Activated naive CD4-positive, alpha-beta T cell (primary cell): ENCODE data around the gene ZFHX3.

Source experiments
- DNase-seq, 4 experiments: peaks; one replicate each; lab custom pipeline; 2025; lab: John Stamatoyannopoulos, UW

ZFHX3 gene

GRCh38 chr16:72928090-72928981, 119.6 kb downstream of the ZFHX3 start:
- DNase-seq: no peak

- DNase-seq: no peak
Observed at GRCh38 chr16:72927199-72928089, 120.5 kb downstream of the ZFHX3 start.

DNA sequence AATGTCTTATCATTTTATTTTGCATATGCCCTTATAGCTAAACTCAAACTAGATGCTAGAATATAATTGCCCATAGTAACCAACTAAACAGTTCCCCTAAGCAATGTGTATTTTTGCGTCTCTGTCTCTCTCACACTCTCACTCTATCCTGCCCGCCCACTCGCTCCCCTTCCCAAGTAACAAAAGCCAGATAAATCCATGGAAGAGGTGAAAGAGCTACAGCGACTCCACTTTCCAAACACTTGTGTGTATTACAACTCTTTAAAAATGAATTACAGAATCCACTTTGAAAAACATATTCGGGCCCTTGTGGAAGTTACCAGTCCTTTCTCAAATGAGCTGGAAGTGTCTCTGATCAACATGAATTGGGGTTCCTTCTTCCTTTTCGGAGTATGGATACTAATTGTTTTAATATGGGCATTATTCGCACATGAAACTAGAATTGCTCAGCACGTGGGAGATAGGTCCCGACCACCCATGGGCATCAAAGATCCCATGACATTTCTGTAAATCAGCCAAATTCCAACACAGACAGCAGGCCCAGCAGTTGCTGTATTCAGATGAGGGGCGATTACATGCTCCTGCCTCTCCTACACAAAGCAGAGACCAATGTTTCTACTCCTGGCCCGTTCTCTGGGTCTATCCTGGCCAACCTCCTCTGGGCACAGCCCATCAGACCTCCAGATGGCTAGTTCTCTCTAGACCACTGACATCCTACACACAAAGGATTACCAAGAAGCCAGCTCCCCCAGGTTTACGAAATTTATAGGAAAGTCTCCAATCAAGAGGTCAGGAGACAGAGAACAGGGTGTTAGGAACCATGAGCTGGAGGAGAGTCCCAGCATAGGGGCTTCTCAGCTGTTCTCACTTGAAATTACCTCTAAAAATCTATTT, 121.5 kb downstream of the ZFHX3 start:
- DNase-seq: no peak

DNA sequence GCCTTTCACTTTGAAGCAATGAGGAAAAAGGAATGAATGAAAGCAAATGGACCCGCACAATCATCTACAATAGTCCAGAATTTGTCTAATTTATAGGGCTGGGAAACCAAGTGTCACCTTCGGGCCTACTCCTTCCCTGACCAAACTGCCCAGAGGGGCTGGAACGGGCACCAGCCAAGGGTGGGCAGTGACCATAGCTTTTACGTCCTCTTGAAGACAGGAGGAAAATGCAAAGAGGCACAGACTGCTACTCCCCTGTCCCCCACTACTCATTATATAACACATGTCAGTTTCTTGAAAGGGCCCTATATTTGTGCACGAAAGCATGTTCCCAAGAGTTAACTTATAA, 122.3 kb downstream of the ZFHX3 start:
- DNase-seq: no peak

DNA sequence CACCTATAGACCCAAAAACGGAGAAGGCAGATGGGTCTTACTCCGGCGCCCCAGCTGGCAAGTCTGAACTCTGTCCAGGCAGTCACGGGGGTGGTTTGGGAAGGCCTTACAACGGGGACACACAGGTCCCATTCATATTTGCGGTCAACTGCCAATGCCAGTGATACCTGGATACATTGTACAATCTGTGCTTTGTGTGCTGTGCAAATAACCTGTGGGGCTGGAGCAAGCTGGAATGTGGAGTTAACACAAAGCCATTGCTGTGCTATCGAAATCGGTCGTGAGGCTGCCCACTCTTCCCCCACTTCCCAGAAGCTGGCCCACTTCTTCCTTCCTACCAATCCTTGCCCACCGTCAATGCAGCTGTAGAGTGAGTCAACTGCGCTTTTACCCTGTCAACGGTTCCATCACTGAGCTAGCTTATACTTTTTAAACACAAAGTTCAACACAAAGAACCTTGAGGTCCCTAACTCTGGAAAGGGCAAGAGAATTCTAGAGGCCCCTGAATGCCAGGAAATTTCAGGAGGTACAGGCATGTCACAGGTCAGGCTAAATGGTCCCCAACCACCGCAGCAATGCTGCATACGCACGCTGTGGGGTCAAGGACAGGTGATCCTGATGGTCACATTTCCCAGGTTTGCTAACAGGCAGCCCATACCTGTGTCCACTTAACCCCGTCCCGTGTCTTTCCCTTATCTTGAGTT, 122.8 kb downstream of the ZFHX3 start:
- no peak for DNase-seq

GRCh38 chr16:72924537-72924926, 123.4 kb downstream of the ZFHX3 start:
- no peak for DNase-seq

GRCh38 chr16:72923757-72924156, 124.2 kb downstream of the ZFHX3 start:
- no peak for DNase-seq

DNA sequence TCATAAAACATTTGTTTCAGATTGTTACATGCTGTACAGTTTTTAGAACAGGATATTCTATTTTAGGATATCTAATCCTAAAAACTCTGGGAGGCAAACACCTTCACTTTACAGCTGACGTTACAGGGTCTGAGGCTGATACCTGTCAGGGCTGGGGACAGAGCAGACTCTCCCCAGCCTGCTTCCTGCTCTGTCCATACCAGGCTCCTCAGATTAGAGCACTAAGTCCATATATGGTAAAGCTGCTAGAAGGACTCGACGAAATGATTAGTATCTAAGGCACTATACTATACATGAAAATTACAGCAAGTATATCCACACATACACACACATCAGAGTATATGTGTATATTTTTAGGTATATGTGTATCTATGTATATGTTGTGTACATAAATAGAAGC, 125.2 kb downstream of the ZFHX3 start:
- no peak for DNase-seq

- no peak for DNase-seq
Observed at GRCh38 chr16:72921620-72922019, 126.3 kb downstream of the ZFHX3 start.

GRCh38 chr16:72921106-72921505, 126.8 kb downstream of the ZFHX3 start:
- no peak for DNase-seq

- no peak for DNase-seq
Observed at GRCh38 chr16:72917051-72917450, 130.9 kb downstream of the ZFHX3 start.

GRCh38 chr16:72915331-72915730, 132.6 kb downstream of the ZFHX3 start:
- DNase-seq: no peak

DNA sequence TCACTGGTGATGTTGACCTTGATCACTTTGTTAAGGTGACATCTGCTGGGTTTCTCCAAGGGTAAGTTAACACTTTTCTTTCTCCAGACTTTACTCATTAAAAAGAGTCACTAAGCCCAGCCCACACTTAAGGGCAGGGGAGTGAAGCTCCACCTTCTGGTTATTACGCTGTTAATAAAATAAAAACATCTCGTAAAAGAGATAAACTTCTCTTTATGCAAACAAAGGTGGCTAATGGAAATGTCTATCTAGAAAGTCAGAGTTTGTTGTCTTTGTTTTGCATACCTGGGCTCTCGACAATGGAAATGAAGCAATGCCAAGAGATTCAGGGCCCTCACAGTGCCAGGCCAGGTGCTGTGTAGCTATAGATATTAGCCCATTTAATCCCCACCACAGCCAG, 134.4 kb downstream of the ZFHX3 start:
- DNase-seq: no peak

DNA sequence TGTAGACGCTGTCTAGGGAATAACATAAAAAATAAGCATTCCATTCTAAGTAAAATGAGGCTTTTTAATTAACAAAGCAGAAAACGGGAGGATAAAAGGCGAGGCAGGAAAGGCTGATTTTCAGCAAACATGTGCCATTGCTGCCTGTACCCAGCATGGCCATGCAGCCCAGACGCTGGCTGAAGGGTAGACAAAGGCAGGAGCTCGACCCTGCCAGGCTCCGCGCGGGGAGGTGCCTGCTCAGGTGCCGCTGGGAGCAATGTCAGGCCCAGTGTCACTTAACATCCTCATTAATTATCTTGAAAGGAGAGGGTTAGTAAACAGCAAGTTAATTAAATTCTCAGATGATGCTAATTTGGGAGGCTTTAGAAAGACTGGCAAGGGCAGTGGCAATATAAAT, 136.0 kb downstream of the ZFHX3 start:
- no peak for DNase-seq

- no peak for DNase-seq
Observed at GRCh38 chr16:72910875-72911274, 137.1 kb downstream of the ZFHX3 start.

DNA sequence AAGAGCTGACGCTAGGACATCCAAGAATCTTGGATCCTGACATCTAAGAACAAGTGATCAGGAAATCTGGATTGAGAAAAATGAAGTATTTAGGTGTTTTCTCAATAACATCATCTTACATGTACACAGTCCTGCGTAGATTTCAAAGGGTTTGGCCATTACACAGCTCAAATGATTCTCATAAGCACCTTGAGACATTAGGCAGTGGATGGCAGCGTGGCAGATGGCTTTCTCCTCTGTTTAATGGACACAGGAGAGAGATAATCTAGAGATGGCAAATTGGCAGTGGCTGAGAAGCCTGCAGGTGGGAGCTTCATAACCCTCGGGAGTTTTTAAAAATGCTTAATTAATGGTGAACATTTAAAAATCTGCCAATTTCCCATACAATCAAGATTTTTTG, 137.5 kb downstream of the ZFHX3 start:
- no peak for DNase-seq

DNA sequence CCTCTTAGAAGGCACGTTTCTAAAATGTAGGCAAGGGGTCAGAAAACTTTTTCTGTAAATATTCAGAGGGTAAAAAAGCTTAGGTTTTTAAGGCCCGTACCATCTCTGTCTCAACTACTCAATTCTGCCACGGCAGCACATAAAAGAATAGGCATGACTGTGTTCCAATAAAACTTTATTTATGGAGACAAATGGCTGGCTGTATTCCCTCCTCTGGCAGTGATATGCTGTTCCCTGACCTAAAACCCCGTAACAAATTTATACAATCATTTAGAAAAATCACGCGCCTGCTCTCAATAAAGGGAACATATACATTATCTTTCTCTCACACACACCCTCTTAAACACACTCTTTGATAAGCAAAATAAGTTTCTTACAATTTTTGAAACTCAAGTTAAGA, 138.7 kb downstream of the ZFHX3 start:
- DNase-seq: no peak

GRCh38 chr16:72908362-72909167, 139.4 kb downstream of the ZFHX3 start:
- no peak for DNase-seq

DNA sequence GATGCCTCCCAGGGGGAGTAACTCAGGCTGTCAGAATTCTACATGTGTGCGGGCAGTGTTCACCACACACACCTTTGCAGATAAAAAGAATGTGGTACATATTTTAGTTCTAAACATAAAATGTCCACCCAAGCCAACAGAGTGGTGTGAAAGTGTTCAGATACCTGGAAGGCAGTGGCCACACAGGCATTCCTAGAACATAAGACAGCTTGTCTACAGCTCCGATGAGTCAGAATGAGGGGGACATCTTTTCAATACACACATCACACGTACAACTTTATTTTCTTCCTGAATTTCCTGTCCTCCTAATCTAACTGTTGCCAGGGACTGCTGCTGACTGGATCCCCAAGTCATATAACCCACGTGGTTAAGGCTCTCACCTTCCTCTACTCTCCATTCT, 142.3 kb downstream of the ZFHX3 start:
- no peak for DNase-seq

DNA sequence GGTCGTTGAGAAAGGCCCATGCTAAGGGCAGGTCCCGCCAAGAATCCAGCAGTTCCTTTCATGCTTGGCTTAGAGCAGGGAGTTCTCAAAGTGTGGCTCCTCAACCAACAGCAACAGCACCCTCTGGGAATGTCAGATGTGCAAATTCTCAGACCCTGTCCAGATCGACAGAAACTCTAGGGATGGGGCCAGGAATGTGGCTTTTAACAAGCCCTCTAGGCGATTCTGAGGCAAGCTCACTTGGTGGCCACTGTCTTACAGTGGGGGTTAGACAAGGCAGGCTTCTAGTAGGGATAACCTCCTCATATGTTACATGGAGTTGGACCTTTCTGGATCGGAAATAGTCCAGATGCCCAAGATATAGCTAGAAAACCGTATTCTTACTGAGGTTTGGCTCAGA, 144.8 kb downstream of the ZFHX3 start:
- DNase-seq: no peak

- no peak for DNase-seq
Observed at GRCh38 chr16:72902206-72902605, 145.7 kb downstream of the ZFHX3 start.
